Activated CD4-positive, CD25-positive, alpha-beta regulatory T cell (primary cell): ENCODE results near the gene TMEM192.
A peak's percentile ranks its signal among the peaks of the same experiment; 100 is the strongest.
"Not testable (repeated sequence)": the region's sequence is repeated elsewhere in the genome, so short reads cannot be mapped to it uniquely, and the experiment has no call there.

Source experiments
- DNase-seq, 4 experiments: peaks; one replicate each; lab custom pipeline; 2025; lab: John Stamatoyannopoulos, UW

Gene TMEM192

DNA sequence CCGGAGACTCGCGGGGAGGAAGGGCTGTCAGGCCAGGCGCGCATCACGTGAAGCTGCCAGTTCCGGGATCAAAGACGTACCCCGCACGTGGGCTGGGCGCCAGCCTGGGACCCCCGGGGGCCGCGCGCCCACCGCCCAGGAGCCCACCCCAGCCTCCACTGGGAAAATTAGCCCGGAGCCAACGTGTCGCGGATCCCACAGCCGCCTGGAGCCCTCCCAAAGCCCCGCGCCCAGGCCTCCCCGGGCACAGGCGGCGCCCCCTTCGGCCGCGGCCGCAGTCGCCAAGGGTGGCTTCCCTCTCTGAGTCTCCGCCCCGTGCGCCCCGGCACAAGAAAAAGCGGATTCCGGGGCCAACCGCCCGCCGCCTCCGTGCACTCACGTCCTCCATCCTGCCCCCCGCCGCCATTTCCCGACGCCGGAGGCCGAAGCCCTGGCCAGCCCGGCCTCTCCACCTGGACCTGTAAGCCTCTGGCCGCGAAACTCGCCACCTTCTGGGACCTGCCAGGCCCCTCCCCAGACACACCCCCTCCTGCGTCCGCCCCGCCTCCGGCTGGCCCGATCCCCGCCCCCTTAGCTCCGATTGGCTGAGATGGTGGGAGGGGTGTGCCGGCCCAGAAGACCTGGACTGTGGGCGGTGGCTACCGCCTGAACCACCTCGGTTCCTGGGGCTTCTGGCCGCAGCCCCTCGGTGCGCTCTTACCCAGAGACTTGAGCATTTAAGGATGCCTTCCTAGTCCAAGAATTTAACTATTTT, at the start of gene TMEM192:
Gene TMEM192, minus strand, starts transcription at position 493 of the 754 bp plus-strand sequence. Its CDS starts 87 bp downstream, at position 406.
- peak; percentile 81 to 84 (median 82) for DNase-seq

GRCh38 chr4:165158762-165159161, 46.1 kb upstream of the TMEM192 start:
- no peak for DNase-seq

GRCh38 chr4:165156906-165157305, 44.2 kb upstream of the TMEM192 start:
- no peak for DNase-seq

GRCh38 chr4:165154482-165154881, 41.8 kb upstream of the TMEM192 start:
- DNase-seq = no peak

DNA sequence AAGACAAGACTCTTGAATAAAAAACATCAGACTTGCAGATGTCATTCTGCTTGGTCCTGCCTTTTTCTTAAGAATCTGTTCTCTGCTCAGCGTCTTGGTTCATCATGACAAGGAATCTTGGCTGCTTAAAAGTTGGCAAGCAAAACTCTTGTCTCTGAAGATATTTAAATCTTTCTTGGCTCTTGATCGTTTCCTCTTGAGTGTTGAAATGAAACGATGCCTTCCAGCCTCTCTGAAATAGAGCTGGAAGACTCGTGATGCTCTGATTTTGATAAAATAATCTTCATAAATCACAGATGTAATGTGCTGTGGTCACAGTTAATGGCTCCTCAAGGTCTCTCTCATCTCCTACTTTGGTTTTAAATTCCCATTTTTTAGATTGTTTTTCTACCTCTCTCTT, 39.9 kb upstream of the TMEM192 start:
- DNase-seq = no peak

- DNase-seq = no peak
Measured at GRCh38 chr4:165151734-165152133, 39.1 kb upstream of the TMEM192 start.

DNA sequence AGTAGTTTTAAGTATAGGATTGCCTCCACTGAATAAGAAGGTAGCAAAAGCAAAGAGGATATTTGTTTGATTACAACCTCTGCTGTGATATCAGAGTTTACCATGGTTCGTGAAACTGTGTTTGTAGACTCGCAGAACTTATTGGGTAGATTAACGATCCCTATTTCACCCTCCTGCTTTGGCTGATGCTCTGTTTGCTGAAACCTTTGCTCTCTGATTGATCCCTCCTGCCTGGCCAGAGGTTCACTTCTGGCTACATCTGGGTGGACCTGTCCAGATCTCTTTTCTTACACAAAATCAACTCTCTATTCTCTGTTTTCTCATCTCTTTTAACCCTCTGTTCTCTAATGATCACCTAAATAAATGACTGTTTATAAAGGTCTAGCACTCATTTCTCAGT, 37.9 kb upstream of the TMEM192 start:
- DNase-seq = no peak

DNA sequence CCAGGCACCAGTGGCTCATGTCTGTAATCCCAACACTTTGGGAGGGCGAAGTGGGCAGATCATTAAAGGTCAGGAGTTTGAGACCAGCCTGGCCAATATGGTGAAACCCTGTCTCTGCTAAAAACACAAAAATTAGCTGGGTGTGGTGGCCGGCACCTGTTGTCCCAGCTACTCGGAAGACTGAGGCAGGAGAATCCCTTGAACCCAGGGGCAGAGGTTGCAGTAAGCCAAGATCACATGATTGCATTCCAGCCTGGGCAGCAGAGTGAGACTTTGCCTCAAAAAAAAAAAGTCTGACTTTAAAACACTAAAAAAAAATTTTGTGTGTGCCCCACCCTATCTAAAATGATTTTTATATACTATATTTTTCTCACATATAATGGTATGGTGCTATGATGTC, 26.2 kb upstream of the TMEM192 start:
- DNase-seq = no peak

- DNase-seq = no peak
Measured at GRCh38 chr4:165137205-165137604, 24.5 kb upstream of the TMEM192 start.

DNA sequence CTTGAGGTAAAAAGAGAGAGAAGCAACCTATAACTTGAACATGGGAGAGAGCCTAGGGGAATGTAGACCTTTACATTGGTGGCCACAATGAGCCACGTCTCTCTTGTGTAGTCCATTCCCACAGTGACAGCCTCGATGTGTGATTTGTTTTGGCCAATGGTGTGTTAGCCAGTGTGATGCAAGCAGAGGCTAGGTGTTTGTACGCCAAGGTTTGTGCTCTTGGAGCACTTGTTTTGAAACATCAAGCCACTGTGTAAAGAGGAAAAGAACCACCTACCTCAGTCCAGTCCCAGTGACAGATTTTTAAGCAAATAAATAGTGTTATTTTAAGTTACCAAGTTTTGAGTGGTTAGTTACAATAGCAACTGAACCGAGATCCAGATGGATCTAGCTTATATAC, 23.9 kb upstream of the TMEM192 start:
- no peak for DNase-seq

GRCh38 chr4:165133150-165133549, 20.5 kb upstream of the TMEM192 start:
- no peak for DNase-seq

DNA sequence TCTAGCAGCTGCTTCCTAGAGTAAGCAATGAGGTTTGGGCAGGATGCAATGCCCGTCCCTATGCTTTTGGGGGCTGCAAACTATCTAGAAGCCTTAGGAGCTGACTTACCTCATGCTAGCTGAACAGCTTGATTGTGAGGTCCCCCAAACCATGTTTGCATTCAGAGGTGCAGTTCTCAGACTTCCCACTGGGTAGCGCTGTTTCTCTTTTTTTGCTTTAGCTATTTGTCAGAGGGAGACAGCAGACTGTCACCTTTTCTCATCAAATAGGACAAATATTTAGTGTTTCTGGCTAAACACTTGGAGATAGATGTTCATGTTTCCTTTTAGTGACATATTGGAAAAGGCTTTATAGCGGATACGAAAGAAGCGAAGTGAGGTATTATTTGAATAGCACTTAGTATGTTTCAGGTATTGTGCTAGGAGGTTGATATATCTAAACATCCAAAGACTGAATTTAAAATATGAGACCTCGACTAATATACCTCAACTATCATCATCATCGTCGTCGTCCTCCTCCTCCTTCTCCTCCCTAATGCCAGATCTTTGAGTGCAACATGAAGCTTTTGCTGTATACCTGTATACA, 18.7 kb upstream of the TMEM192 start:
- DNase-seq = peak; percentile 34 to 81 (median 58)

GRCh38 chr4:165129924-165130323, 17.3 kb upstream of the TMEM192 start:
- no peak for DNase-seq

DNA sequence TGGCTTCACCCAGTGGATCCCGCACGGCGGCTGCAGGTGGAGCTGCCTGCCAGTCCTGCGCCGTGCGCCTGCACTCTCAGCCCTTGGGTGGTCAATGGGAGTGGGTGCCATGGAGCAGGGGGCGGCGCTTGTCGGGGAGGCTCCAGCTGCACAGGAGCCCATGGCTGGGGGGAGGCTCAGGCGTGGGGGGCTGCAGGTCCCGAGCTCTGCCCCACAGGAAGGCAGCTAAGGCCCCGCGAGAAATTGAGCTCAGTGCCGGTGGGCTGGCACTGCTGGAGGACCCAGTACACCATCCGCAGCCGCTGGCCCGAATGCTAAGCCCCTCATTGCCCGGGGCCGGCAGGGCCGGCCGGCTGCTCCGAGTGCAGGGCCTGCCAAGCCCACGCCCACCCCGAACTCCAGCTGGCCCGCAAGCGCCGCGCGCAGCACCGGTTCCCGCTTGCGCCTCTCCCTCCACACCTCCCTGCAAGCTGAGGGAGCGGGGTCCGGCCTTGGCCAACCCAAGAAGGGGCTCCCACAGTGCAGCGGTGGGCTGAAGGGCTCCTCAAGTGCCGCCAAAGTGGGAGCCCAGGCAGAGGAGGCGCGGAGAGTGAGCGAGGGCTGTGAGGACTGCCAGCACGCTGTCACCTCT, 13.3 kb upstream of the TMEM192 start:
- not testable (repeated sequence) for DNase-seq

DNA sequence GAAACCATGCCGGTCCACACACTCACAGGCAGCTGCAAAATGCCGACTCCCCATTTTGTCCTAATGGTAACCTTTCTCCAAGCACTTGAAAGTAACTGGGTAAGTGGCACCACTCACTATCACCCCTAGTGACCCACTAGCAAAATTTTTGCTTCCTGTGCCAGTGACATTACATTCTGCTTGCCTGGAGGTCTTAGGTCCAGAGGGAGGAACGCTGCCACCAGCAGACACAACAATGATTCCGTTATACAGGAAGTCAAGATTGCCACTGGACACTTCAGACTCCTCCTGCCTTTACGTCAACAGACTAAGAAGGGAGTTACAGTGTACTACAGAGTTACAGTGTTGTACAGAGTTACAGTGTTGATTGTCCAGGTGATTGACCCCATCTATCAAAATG, 11.8 kb upstream of the TMEM192 start:
- no peak for DNase-seq

GRCh38 chr4:165118256-165118909, 5.7 kb upstream of the TMEM192 start:
- DNase-seq = no peak

DNA sequence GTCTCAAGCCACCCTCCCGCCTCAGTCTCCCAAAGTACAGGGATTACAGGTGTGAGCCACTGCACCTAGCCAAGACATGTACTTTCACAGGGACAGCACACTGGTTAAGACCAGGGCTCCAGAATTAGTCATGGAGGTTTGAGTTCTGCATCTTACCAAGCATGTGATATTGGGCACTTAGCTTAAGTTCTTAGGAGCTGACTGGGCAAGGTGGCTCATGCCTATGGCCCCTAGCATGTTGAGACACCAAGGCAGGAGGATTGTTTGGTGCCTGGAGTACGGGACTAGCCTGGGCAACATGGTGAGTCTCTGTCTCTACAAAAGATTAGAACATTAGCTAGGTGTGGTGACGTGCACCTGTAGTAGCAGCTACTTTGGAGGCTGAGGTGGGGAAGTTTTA, 2.6 kb upstream of the TMEM192 start:
- DNase-seq = no peak

DNA sequence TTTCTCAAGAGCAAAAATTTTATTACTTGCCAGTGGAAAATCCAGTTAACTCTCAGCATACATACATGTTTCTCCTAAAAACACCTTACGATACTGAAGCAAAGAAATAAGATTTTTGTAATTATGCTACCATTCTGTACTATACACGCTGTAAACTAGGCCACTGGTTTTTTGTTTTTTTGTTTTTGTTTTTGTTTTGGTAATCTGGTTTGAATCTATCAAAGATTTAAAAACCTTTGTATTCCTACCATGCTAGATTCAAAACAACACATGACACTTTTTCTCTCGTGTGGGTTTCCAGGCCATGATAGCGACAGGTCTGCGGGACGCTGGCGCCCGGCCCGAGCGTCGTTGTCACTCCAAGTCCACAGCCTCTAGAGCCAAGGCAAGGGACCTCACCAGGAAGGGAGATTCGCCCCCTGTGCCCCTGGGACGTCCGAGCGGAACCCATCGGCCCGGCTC, 723 bp downstream of the TMEM192 start:
- no peak for DNase-seq

DNA sequence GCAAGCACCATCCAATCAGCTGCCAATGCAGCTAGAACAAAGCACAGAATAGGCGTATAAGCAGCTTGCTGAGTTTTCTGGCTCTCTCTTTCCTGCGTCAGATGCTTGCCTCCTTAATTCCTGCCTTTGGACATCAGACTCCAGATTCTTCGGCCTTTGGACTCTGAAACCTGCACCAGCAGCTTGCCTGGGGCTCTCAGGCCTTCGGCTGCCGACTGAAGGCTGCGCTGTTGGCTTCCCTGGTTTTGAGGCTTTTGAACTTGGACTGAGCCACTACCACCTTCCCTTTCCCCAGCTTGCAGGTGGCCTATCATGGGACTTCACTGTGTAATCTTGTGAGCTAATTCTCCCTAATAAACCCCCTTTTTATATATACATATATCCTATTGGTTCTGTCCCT, 6.1 kb downstream of the TMEM192 start:
- DNase-seq = no peak

DNA sequence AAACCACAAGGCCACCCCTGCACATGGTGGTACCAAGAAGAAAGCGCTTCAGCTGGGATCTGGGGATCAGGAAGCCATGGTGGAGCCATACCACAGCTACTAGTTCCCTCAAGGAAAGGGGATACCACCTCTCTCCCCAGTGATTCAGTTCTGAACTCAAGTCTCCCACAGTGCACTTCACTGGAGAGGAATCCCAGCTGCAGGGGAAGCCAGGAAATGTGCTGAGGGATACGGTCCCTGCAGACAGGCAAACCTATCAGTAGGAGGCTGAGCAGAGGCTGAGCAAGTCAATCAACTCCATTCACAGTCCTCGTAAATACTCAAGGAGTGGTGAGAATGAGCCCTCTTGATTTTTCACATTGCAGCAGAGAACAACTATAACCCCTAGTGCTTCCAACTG, 11.0 kb downstream of the TMEM192 start:
- DNase-seq = no peak

DNA sequence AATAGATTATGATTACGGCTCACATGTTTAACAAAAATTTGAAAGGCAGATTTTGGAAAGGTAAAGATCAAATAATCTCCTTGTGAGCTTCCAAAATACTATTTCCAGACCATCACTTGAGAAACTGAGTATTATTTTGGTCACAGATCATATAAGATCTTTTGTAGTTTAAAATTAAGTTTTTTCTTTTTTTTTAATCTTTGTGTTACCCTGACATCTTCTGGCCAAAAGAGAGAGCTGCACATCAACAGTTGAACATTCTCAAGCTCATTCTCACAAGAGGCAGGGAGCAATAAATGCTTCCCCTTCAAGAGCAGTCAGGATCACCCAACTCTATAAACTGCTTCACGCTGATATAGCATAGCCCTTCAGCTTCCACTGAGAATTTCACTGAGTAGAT, 15.9 kb downstream of the TMEM192 start:
- no peak for DNase-seq

- no peak for DNase-seq
Measured at GRCh38 chr4:165095291-165095690, 17.4 kb downstream of the TMEM192 start.

DNA sequence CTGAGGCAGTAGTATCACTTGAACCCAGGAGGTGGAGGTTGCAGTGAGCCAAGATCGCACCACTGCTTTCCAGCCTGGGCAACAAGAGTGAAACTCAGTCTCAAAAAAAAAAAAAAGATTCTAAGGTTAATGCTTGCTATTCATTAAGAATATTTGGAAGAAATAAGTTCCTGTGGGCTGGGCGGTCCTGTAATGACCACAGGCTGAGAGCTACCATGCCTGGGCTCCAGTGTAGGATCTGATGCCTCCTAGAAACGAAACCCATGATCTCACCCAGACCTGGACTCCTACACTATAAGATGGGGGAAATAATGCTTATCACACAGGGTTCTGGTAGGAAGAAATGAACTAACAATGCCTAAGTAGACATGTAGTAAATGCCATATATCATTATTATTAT, 17.8 kb downstream of the TMEM192 start:
- DNase-seq = no peak
